Ishikawa (cell line): Measurements from ENCODE around the gene PLPP3.

ENCODE experiments used
- CEBPB ChIP-seq: IDR thresholded peaks from 2 replicates; pipeline ENCODE4 v1.6.1; 2012
- EGR1 ChIP-seq: IDR thresholded peaks from 2 replicates; pipeline ENCODE4 v1.6.1; 2012
- EP300 ChIP-seq: IDR thresholded peaks from 2 replicates; pipeline ENCODE4 v1.6.1; 2012; ENCODE audit warnings: borderline replicate concordance
- FOXM1 ChIP-seq: IDR thresholded peaks from 2 replicates; pipeline ENCODE4 v1.6.1; 2012; ENCODE audit warnings: low read depth, borderline replicate concordance
- NFIC ChIP-seq: IDR thresholded peaks from 2 replicates; pipeline ENCODE4 v1.6.1; 2012
- RAD21 ChIP-seq: IDR thresholded peaks from 2 replicates; pipeline ENCODE4 v1.6.1; 2012; ENCODE audit warnings: low read depth
- TAF1 ChIP-seq: IDR thresholded peaks from 2 replicates; pipeline ENCODE4 v1.6.1; 2012; ENCODE audit warnings: low read depth, mild to moderate bottlenecking
- TEAD4 ChIP-seq: IDR thresholded peaks from 2 replicates; pipeline ENCODE4 v1.6.1; 2012
- YY1 ChIP-seq: IDR thresholded peaks from 2 replicates; pipeline ENCODE4 v1.6.1; 2012; ENCODE audit warnings: low read depth
- TF ChIP-seq, protein P1 (sequence below): IDR thresholded peaks from 2 replicates; pipeline ENCODE4 v1.6.1; 2012
- TF ChIP-seq, protein P2 (sequence below): IDR thresholded peaks from 2 replicates; pipeline ENCODE4 v1.6.1; 2012; ENCODE audit warnings: low read depth, mild to moderate bottlenecking

DNA sequence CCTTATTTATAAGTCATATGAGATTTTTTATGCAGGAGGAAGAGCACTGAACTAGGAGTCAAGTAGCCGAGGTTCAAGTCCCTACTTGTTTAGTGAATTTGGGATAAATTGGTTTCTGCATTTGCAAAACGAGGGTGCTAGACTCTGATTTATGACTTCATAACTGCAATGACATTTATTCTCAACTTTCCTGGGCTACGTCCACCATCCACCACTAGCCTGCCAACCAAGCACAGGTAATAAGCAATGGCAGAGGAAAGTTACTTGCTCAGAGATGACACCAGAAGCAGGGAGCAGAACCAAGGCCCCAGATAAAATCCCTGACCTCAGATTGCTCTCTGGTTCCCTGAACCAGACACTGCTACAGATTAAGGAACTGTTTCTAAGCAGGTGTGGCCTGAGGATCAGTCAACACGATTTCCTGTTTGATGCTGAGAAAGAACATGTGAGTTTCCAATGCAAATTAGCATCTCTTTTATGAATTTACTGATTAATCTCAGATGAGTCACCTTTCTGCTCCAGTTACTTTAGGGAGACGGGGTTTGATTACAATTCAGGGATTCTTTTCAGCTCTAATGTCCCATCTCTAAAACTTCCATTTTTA is 52.7 kb downstream of the PLPP3 start:
- TF ChIP-seq YY1 (no peak), EP300 (no peak), CEBPB (no peak), NFIC (no peak), EGR1 (no peak), RAD21 (no peak), TAF1 (no peak), FOXM1 (no peak), TEAD4 (no peak)
- TF ChIP-seq, protein P1, sequence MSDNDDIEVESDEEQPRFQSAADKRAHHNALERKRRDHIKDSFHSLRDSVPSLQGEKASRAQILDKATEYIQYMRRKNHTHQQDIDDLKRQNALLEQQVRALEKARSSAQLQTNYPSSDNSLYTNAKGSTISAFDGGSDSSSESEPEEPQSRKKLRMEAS: no peak
- TF ChIP-seq, protein P2, sequence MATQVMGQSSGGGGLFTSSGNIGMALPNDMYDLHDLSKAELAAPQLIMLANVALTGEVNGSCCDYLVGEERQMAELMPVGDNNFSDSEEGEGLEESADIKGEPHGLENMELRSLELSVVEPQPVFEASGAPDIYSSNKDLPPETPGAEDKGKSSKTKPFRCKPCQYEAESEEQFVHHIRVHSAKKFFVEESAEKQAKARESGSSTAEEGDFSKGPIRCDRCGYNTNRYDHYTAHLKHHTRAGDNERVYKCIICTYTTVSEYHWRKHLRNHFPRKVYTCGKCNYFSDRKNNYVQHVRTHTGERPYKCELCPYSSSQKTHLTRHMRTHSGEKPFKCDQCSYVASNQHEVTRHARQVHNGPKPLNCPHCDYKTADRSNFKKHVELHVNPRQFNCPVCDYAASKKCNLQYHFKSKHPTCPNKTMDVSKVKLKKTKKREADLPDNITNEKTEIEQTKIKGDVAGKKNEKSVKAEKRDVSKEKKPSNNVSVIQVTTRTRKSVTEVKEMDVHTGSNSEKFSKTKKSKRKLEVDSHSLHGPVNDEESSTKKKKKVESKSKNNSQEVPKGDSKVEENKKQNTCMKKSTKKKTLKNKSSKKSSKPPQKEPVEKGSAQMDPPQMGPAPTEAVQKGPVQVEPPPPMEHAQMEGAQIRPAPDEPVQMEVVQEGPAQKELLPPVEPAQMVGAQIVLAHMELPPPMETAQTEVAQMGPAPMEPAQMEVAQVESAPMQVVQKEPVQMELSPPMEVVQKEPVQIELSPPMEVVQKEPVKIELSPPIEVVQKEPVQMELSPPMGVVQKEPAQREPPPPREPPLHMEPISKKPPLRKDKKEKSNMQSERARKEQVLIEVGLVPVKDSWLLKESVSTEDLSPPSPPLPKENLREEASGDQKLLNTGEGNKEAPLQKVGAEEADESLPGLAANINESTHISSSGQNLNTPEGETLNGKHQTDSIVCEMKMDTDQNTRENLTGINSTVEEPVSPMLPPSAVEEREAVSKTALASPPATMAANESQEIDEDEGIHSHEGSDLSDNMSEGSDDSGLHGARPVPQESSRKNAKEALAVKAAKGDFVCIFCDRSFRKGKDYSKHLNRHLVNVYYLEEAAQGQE: no peak
